GM12865 (cell line): ENCODE measurements around the gene PICK1.

ENCODE experiments used
- DNase-seq: peaks from one replicate; pipeline ENCODE4 v3.0.0; 2010; ENCODE audit warnings: low read depth
- H3K4me3 ChIP-seq: 2 replicates; pipeline ENCODE4 v1.5.1; 2011; ENCODE audit warnings: mild to moderate bottlenecking, low read depth, low read length, control low read depth
- TF ChIP-seq, protein P1 (sequence below): IDR thresholded peaks from 2 replicates; pipeline ENCODE4 v1.5.1; 2011; ENCODE audit warnings: low read length, control low read depth, low read depth, inconsistent platforms; ENCODE audit not compliant: insufficient read depth; ENCODE audit errors: missing control alignments

Gene PICK1

DNA sequence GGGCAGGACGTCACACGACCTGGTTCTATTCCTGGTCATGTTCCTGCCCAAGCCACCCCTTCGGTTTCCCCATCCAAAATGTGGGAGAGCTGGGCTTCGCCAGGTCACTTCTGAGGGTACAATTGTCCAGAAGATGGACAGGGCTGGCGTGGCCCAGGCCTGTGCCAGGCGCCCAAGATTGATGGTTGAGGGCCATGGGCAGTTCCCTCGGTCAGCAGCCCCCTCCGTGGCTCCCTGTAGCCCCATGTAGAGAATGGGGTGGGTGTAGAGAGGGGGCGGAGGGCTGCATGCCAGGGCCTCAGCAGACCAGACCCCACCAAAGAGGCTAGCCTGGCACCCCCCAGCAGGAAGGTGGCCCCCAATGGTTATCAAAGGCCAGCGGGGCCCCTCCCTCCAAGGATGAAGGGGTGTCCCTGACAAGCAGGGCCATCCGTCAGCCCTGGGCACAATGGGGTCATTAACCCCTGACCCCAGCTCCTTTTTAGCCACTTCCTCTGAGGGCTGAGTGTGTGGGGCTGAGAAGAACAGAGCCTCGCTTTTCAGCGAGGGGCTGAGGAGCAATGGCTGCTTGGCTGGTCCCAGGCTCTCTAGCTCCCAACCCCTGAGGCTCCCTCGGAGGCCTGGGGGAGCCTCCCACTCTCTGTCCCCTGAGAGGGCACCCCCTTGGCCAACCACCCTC lies 11.0 kb upstream of the PICK1 start:
- H3K4me3 ChIP-seq = no peak overlapping the region
- DNase-seq = no peak
- TF ChIP-seq, protein P1, sequence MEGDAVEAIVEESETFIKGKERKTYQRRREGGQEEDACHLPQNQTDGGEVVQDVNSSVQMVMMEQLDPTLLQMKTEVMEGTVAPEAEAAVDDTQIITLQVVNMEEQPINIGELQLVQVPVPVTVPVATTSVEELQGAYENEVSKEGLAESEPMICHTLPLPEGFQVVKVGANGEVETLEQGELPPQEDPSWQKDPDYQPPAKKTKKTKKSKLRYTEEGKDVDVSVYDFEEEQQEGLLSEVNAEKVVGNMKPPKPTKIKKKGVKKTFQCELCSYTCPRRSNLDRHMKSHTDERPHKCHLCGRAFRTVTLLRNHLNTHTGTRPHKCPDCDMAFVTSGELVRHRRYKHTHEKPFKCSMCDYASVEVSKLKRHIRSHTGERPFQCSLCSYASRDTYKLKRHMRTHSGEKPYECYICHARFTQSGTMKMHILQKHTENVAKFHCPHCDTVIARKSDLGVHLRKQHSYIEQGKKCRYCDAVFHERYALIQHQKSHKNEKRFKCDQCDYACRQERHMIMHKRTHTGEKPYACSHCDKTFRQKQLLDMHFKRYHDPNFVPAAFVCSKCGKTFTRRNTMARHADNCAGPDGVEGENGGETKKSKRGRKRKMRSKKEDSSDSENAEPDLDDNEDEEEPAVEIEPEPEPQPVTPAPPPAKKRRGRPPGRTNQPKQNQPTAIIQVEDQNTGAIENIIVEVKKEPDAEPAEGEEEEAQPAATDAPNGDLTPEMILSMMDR = no peak

DNA sequence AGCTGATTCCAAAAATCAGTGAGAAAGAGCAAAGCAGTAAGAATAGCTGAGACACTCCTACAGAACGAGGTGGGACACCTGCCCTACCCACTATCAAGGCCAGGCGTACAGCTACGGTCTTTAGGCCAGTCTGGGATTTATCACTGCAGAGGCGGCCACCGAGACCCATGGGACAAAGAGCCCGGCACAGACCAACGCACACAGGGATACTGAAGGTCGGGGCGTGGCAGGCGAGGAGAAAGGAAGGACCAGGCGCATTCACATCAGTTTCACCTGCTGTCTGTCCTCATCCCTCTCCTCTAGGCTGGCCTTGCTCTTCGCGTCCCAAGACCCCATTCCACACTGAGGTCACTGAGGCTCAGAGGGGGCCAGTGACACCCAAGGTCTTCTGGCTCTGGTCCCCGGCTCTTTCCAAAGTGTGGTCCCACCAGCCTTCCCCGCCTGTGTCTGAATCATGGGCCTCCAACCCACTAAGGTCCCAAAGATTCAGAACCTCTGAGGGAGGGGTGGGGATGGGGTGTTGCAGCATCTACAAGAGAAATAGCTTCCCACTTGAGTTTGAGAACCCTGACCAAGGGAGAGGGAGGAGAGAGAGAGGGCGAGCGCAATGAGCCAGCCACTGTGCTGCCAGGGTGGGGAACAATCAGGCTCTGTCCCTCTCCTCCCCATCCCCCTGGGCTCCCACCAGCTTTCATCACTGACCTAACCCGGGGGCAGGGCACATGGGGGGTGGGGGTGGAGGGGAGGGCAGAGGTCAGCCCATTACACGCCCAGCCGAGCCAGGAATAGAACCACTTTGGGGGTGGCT lies 7.2 kb upstream of the PICK1 start:
- no peak overlapping the region for H3K4me3 ChIP-seq
- TF ChIP-seq, protein P1 = no peak
- no peak for DNase-seq

DNA sequence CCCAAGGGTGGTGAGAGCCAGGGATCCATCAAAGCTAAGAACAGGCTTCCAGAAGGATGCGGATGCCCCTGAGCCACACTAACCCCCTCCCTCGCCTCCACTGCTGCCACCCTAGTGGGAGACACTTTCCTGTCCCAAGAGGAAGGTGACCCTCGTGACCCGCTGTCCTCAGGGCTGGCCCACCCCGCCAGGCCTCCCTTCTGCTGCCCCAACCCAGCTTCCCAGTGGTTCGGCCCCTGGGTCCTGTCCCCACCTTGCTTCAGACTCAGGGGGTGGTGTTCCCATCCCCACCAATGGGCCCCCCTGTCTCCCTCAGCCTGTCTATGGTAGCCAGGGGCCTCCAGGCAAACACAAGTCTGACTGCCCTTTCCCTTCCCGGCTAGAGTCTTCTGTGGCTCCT lies 6.5 kb upstream of the PICK1 start:
- no peak overlapping the region for H3K4me3 ChIP-seq
- DNase-seq = no peak
- TF ChIP-seq, protein P1 = no peak

DNA sequence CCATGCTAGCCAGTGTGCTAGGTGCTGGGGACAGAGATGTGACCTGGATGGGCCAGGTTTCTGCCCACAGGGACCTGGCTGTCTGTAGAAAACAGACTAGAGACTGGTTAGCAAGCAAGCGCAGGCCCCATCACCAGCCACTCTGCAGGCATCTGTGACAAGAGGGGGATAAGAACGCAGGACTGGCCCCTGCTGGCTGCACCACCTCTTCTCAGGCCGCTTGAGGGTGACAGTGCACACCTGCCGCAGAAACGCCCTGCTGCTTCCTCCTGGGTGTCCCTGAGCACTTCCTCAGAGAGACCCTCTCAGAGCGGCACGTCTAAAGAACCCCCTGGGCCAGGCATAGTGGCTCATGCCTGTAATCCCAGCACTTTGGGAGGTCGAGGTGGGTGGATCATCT lies 5.9 kb upstream of the PICK1 start:
- no peak for DNase-seq
- TF ChIP-seq, protein P1 = no peak
- no peak overlapping the region for H3K4me3 ChIP-seq

DNA sequence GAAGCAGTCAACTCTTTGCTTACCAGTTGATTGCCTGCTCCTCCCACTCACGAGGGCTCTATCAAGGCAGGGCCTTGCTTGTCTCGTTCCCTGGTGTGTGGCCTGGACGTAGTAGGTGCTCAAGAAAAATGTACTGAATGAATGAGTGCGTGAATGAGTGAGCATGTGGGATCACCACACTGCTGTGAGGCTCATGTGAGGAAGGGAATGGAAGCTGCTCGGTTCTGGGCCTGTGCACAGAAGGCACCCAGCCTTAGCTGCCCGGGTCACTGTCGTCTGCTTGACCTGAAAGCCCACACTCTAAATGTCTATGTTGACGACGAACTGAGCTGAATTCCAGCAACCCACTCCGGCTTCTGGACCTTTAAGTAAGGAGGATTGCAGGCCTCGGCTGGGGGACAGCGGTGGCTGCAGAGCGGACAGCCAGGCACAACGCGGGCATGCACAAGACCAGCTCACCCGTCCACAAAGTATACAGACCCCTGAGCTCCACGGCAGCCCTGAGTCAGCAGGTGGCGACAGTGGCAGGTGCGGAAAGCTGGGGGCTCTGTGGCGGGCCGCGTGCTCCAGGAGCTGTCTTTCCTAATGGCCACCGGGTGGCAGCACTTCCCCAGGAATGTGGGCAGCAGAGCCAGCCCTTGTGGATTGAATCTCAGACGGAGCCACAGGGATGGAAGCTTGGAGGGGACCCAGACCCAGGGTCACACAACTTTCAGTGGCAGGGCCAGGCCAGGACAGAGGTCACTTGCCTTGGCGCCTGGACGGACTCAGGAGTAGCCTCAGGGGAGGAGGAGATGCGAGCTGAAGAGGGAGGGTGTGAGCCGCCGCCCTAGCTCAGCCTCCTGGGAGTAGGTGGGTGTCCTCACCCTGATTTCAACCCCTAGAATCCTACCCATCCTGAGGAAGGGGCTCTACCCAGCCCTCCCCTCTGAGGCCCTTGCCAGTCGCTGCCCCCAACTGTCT lies 5.0 kb upstream of the PICK1 start:
- no peak overlapping the region for H3K4me3 ChIP-seq
- TF ChIP-seq, protein P1 = peak; percentile 80
- peak; percentile 87 for DNase-seq

DNA sequence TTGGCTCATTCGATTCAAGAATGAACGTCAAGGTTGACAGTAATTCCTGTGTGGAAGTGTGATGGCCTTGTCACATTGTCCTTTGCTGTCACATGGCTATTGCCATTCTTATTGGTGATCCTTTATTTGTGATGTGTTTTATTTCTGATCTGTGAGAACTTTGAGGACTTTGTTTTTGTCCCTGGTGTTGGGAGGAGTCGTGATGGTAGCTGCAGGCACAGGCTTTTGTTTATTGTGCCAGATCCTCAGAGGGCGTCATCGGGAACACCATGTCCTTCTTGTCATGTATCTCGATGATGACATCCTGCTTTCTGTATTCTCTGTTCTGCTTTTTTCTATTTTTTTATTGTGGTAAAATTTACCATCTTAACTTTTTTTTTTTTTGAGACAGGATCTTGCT lies 5.6 kb downstream of the PICK1 start:
- TF ChIP-seq, protein P1 = no peak
- DNase-seq = no peak
- no peak overlapping the region for H3K4me3 ChIP-seq
